HG02588 (cell line): ENCODE data around the gene NCMAP.

Experiments
- ATAC-seq: cut with Tn5 transposase; IDR thresholded peaks from one replicate; pipeline ENCODE4 v1.9.1; 2021; ENCODE audit warnings: mild to moderate bottlenecking, moderate library complexity; ENCODE audit not compliant: unreplicated experiment

NCMAP gene

DNA sequence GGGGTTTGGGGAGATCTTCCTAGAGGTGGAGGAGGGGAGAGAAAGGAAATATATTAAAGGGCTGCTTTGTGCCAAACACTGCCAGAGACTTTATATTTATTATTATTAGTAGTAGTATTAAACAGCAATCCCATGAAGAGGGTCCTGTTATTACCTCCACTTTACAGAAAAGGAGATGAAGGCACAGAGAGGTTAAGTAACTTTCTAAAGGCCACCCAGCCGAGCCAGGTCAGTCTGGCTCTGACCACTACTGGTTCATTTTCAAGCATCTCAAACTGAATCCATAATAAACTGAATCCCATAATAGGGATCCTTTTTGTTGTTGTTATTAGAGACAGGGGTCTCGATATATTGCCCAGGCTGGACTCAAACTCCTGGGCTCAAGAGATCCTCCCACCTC, 12.6 kb downstream of the NCMAP start:
- no peak for ATAC-seq

- no peak for ATAC-seq
Measured at GRCh38 chr1:24570265-24571125, 14.6 kb downstream of the NCMAP start.

- no peak for ATAC-seq
Measured at GRCh38 chr1:24572301-24572700, 16.4 kb downstream of the NCMAP start.

DNA sequence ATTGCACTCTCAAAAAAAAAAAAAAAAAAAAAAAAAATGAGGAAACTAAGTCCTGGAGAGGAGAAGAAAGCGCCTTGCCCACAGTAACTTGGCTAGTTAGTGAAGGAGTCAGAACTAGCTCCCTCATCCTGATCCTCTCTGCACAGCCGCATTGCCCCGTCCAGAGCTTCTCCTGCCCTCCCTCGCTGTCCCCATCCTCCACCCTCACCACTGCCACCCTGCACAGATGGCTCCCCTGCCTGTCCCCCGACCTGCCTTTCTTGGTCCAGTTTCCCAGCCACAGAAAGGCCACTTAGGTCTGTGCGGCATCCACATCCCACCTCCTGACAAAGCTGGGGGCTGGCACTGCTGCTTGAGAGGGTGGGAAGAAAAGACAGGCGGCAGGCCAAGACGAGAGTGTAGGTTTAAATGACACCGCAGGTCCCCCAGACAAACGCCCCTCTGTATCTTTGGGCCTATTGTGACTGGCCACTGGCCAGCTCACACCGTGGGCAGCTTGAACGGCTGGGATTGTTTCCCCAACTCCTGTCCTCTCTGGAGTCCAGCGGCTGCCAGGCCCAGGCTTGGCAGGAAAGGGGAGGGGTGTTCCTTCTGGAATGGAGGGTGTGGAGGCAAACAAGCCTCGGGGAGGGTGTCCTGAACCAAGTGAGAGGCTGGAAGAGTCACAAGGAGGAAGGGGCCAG, 20.2 kb downstream of the NCMAP start:
- no peak for ATAC-seq

GRCh38 chr1:24578846-24579245, 23.0 kb downstream of the NCMAP start:
- no peak for ATAC-seq

- no peak for ATAC-seq
Measured at GRCh38 chr1:24580756-24581155, 24.9 kb downstream of the NCMAP start.

- ATAC-seq, result no peak
Measured at GRCh38 chr1:24584171-24584647, 28.3 kb downstream of the NCMAP start.

DNA sequence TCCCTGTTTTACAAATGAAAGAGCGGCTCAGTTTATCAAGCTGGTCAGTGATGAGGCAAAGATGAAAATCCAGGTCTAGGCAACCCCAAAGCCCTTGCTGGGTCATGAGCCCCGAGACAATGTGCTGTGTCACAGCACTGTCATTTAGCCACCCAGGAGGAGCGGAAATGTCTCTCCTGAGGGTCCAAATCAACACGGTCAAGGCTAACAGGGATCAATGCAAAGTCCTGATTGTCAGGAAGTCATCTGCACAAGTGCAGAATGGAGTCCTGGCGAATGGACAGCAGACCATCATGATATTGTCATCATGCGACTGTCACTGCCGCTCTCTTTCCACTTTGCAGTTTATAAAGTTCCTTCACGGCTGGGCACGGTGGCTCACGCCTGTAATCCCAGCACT, 30.2 kb downstream of the NCMAP start:
- ATAC-seq, result no peak

GRCh38 chr1:24586970-24587820, 31.3 kb downstream of the NCMAP start:
- ATAC-seq, result no peak

GRCh38 chr1:24588573-24588972, 32.7 kb downstream of the NCMAP start:
- no peak for ATAC-seq

DNA sequence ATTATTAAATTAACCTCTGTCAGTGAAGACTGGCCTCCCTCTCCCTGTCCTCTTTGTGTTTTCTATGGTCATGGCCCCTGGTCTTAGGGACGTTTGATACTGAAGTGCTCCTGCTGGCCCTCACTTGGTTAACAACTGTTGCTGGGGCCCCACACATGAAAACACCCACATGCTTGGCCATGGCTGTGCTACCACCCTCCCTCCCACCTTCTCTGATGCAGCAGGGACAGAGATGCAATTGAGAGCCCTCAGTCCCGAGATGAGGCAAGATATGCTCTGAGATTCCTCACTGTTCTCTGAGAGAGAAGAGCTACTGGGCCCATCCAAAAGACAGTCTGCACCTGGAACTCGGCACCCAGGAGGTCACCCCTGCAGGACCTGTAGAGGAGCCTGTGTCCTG, 33.3 kb downstream of the NCMAP start:
- ATAC-seq, result no peak

- no peak for ATAC-seq
Measured at GRCh38 chr1:24591781-24592180, 35.9 kb downstream of the NCMAP start.

DNA sequence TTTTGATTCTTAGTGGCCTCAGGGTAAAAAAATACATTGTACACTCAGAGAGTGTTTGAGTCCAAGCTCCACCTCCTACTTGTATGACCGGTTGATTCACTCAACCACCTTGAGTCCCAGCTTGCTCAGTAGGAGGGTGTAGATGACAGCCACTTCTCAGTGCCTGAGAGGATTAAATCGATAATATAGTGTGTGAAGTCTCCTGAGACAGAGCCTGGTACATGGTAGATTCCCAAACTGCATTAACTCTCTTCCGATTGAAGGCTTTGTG, 38.4 kb downstream of the NCMAP start:
- ATAC-seq, result no peak

- ATAC-seq, result no peak
Measured at GRCh38 chr1:24596401-24596880, 40.6 kb downstream of the NCMAP start.

DNA sequence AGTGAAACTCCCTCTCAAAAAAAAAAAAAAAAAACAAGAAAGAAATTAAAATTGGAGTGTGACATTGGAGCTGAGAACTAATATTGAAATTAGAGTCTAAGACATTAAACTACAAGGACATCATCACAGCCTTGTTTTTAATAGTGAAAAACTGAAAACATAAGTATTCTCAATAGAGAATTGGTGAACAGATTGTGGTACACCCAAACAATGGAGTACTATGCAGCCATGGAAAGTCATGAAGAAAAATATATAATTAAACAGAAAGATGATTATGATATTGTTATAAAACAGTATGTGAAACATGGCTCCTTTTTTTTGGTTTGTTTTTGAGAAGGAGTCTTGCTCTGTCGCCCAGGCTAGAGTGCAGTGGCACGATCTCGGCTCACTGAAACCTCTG, 43.4 kb downstream of the NCMAP start:
- no peak for ATAC-seq

GRCh38 chr1:24600551-24600950, 44.7 kb downstream of the NCMAP start:
- ATAC-seq, result no peak

GRCh38 chr1:24605534-24606295, 49.8 kb downstream of the NCMAP start:
- no peak for ATAC-seq

DNA sequence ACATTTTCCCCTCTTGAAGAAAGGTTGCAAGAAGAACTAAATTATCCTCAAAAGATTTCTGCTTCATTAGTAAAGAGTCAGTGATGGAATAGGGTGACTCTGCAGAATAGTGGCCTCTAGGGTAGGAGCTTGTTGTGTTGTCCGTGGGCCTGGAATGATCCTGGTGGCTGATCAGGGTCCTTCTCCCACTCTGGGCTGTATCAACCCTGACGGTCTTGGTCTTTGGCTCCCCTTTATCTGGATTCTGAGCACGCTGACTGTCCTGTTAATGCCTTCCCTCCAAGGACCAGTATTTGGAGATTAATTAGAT, 50.4 kb downstream of the NCMAP start:
- ATAC-seq, result no peak

- no peak for ATAC-seq
Measured at GRCh38 chr1:24606621-24607020, 50.7 kb downstream of the NCMAP start.

GRCh38 chr1:24609949-24610517, 54.1 kb downstream of the NCMAP start:
- ATAC-seq, result no peak

GRCh38 chr1:24619376-24619775, 63.5 kb downstream of the NCMAP start:
- ATAC-seq, result no peak
